Measurements from ENCODE around the gene ZFYVE21.

Gene ZFYVE21

GRCh38 chr14:103692159-103692558 lies 23.5 kb upstream of the ZFYVE21 start:
- no peak for DNase-seq (ENCODE audit: low spot score)

GRCh38 chr14:103692871-103693270 lies 22.7 kb upstream of the ZFYVE21 start:
- DNase-seq (ENCODE audit: low spot score): no peak

GRCh38 chr14:103693515-103693914 lies 22.1 kb upstream of the ZFYVE21 start:
- no peak for DNase-seq (ENCODE audit: low spot score)

GRCh38 chr14:103694572-103695026 lies 21.0 kb upstream of the ZFYVE21 start:
- DNase-seq (ENCODE audit: low spot score): no peak

GRCh38 chr14:103695296-103696069 lies 20.1 kb upstream of the ZFYVE21 start:
- DNase-seq (ENCODE audit: low spot score): no peak

- DNase-seq (ENCODE audit: low spot score): no peak
Measured at GRCh38 chr14:103696070-103696402, 19.6 kb upstream of the ZFYVE21 start.

- DNase-seq (ENCODE audit: low spot score): no peak
Measured at GRCh38 chr14:103696466-103697071, 19.0 kb upstream of the ZFYVE21 start.

GRCh38 chr14:103697206-103697602 lies 18.4 kb upstream of the ZFYVE21 start:
- no peak for DNase-seq (ENCODE audit: low spot score)

GRCh38 chr14:103697603-103698379 lies 17.8 kb upstream of the ZFYVE21 start:
- DNase-seq (ENCODE audit: low spot score): no peak

- DNase-seq (ENCODE audit: low spot score): no peak
Measured at GRCh38 chr14:103698380-103699260, 17.0 kb upstream of the ZFYVE21 start.

- no peak for DNase-seq (ENCODE audit: low spot score)
Measured at GRCh38 chr14:103699261-103699661, 16.3 kb upstream of the ZFYVE21 start.

- peak; percentile 80 for DNase-seq (ENCODE audit: low spot score)
Measured at GRCh38 chr14:103699901-103700752, 15.5 kb upstream of the ZFYVE21 start.

- no peak for DNase-seq (ENCODE audit: low spot score)
Measured at GRCh38 chr14:103700753-103701490, 14.7 kb upstream of the ZFYVE21 start.

- DNase-seq (ENCODE audit: low spot score): no peak
Measured at GRCh38 chr14:103702095-103702494, 13.5 kb upstream of the ZFYVE21 start.

- DNase-seq (ENCODE audit: low spot score): no peak
Measured at GRCh38 chr14:103702497-103703432, 12.8 kb upstream of the ZFYVE21 start.

- DNase-seq (ENCODE audit: low spot score): no peak
Measured at GRCh38 chr14:103703433-103704385, 11.9 kb upstream of the ZFYVE21 start.

- no peak for DNase-seq (ENCODE audit: low spot score)
Measured at GRCh38 chr14:103704708-103705107, 10.9 kb upstream of the ZFYVE21 start.

- no peak for DNase-seq (ENCODE audit: low spot score)
Measured at GRCh38 chr14:103705118-103705503, 10.5 kb upstream of the ZFYVE21 start.

Measured in putamen (tissue), 1 donor.